Vagina (tissue), 2 donors: ENCODE data around the gene UNC93A.

ENCODE experiments used
- POLR2AphosphoS5 ChIP-seq, 2 donors: sonication (generic); formaldehyde crosslinking; IDR thresholded peaks; one replicate each; pipeline ENCODE4 v1.9.0; 2017; ENCODE audit warnings: antibody characterized with exemption in 2 of 2, mild to moderate bottlenecking in 2 of 2, low read depth in 1 of 2; ENCODE audit not compliant: insufficient read depth in 1 of 2
- TF ChIP-seq, protein P1 (sequence below), 3 experiments: fragments of 450-650 bp in 2 of 3; fragments of 200-600 bp in 1 of 3; sonication (generic) in 1 of 3; IDR thresholded peaks; one replicate each; pipeline ENCODE4 v1.5.1; 2017 to 2019; ENCODE audit warnings: antibody characterized with exemption in 3 of 3, mild to moderate bottlenecking in 2 of 3, moderate library complexity in 2 of 3

GRCh38 chr6:167279766-167280446, 11.2 kb upstream of the UNC93A start:
- TF ChIP-seq, protein P1, sequence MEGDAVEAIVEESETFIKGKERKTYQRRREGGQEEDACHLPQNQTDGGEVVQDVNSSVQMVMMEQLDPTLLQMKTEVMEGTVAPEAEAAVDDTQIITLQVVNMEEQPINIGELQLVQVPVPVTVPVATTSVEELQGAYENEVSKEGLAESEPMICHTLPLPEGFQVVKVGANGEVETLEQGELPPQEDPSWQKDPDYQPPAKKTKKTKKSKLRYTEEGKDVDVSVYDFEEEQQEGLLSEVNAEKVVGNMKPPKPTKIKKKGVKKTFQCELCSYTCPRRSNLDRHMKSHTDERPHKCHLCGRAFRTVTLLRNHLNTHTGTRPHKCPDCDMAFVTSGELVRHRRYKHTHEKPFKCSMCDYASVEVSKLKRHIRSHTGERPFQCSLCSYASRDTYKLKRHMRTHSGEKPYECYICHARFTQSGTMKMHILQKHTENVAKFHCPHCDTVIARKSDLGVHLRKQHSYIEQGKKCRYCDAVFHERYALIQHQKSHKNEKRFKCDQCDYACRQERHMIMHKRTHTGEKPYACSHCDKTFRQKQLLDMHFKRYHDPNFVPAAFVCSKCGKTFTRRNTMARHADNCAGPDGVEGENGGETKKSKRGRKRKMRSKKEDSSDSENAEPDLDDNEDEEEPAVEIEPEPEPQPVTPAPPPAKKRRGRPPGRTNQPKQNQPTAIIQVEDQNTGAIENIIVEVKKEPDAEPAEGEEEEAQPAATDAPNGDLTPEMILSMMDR (IDR thresholded peaks at IDR 0.05) = no peak
- TF ChIP-seq POLR2AphosphoS5 (IDR thresholded peaks at IDR 0.05; ENCODE audit: insufficient read depth in 1 of 2, low read depth in 1 of 2) = no peak
